Ramos (cell line): Measurements from ENCODE around the gene PRKAR2A.
"Not testable (repeated sequence)": the region's sequence is repeated elsewhere in the genome, so short reads cannot be mapped to it uniquely, and the experiment has no call there.

Experiments used
- in situ Hi-C: fragments of 300-500 bp; cut with MboI; formaldehyde crosslinking; loops from one replicate; pipeline ENCODE4 v1.14.3; 2022; ENCODE audit warnings: low sequenced_read_pairs; ENCODE audit not compliant: unreplicated experiment

Gene PRKAR2A

DNA sequence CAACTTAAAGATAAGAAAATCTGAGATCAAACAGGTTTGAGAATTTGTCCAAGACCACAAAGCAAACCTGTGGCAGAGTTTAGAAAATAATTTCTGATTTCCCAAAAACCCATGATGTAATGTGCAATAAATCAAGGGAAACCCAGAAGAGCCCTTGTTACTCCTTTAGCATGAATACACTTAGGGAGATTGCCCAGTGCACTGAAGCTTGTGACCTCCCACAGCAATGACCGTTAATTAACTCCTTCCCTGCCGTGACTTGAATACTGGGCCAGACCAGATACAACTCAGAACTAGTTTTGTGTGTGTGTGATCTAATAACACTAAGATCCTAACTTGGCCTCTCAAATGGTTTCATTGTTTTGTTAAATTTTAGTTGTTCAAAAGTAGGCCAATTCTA lies 2.5 kb downstream of the PRKAR2A start:
- in situ Hi-C loops = no loop called here

DNA sequence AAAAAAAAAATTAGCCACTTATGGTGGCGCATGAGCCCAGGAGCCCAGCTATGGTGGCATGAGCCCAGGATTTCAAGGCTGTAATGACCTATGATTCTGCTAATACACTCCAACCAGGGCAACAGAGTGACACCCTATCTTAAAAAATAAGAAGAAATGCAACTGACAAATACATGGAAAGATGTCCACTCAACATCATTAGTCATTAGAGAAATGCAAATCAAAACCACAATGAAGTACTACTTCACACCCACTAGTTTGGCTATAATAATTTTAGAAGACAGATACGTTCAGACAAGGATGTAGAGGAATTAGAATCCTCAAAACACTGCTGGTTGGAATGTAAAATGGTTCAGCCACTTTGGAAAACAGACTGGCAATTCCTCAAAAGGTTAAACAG lies 10.5 kb downstream of the PRKAR2A start:
- in situ Hi-C loops = no loop called here

DNA sequence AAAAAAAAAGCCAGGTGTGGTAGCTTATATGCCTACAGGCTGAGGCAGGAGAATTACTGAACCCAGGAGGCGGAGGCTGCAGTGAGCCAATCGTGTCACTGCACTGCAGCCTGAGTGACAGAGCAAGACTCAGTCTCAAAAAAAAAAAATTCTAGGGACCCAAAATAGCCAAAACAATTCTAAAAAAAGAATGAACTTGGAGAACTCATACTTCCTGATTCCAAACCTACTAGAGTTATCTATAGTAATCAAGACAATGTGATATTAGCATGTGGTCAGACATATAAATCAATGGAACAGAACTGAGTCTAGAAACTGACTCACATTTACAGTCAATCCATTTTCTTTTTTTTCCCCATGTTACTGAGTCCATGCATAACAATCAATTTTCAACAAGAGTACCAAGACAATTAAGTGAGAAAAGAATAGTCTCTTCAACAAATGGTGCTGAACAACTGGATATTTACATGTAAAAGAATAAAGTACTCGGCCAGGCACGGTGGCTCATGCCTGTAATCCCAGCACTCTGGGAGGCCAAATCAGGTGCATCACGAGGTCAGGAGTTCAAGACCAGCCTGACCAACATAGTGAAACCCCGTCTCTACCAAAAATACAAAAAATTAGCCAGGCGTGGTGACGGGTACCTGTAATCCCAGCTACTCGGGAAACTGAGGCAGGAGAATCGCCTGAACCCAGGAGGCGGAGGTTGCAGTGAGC lies 11.9 kb downstream of the PRKAR2A start:
- in situ Hi-C loops = no loop called here

DNA sequence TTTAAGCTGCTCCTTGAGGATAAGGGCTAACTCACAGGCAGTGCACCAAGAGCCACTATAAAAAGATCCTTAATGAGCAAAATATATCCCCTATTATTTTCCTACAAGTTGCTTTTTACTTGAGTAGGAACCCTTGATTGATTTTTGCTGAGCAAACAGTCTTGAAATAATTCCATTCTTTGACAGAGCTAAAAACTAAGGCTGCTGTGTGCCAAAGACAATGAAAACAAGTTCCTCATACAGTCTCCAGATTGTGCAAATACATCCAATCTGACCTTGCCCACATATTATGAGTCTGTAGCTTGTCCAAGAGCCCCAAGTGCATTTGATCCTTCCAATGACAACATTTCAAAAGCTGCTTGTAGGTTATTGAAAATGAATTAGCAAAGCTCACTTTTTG lies 15.0 kb downstream of the PRKAR2A start:
- in situ Hi-C loops = no loop called here

DNA sequence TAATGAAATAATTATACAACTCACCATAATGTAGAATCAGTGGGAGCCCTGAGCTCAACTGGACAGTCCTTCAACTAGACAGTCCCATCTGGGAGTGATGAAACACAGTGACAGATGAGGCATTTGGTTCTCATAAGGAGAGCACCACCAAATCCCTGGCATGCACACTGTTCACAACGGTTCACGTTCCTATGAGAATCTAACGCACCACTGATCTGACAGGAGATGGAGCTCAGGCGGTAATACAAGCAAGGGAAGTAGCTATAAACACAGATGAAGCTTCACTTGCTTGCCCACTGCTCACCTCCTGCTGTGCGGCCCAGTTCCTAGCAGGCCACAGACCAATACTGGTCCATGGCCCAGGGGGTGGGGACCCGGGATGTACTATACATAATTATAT lies 17.0 kb downstream of the PRKAR2A start:
- in situ Hi-C loops = no loop called here

DNA sequence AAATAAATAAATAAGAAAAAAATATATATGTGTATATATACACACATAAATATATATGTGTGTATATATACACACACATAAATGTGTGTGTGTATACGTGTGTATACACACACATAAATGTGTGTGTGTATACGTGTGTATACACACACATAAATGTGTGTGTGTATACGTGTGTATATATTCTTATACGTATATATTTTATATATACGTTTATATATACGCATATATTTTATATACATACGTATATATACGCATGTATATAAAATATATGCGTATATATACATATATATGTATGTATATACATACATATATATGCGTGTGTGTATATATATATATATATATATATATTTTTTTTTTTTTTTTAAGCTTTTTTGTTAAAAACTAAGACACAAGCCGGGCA lies 18.1 kb downstream of the PRKAR2A start:
- in situ Hi-C loops = not testable (repeated sequence)

DNA sequence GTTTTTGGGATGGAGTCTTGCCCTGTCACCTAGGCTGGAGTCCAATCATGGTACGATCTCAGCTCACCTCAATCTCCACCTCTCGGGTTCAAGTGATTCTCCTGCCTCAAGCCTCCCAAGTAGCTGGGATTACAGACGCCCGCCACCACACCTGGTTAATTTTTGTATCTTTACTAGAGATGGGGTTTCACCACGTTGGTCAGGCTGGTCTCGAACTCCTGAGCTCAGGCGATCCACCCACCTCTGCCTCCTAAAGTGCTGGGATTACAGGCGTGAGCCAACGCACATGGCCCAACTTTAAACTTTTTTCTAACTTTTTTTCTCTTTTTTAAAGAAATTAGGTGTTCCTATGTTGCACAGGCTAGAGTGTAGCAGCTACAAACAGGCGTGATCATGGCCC lies 19.8 kb downstream of the PRKAR2A start:
- in situ Hi-C loops = not testable (repeated sequence)

DNA sequence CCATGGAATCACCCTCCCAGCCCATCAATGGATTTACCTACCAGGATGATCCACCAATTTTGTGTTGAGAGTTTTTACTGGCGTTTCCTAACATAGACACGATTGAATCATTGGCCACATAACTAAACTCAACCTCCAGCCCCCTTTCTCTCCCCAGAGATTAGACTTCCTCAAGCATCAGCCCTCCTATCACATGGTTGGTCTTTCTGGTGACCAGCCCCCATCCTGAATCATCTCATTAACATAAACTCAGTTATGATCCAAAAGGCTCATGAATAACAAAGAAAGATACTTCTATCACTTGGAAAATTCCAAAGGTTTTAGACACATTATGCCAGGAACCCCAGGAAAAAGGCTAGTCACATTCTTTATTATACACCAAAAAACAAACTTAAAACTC lies 21.2 kb downstream of the PRKAR2A start:
- in situ Hi-C loops = no loop called here

DNA sequence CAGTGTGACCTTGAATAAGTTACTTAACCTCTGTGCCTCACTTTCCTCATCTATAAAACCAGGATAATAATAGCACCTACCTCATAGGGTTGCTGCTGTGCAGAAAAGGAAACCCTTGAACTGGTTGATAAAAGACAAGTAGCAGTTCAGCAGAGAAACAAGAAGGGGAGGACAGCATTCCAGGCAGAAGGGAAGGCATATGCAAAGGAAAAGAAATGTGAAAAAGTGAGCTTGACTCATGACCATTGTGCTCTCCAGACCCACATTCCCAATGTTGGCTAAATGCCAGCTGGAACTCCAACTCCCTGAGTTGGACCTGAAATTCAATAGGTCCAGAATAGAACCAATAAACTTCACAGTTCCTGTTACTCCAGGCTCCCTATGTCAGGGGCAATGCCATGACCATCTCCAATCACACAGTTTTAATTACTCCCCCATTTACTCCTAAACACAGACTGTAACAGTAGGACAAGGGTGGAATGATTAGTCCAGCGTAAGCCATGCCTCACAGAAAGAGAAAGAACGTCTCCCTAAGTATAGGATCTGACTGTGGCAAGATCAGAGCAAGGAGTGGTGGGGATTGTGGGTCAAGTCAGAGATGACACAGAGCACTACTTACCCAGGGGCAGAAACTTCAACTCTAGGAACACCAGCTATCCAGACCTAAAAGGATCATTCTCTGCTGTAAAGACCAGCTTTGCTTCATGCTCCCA lies 26.9 kb downstream of the PRKAR2A start:
- in situ Hi-C loops = no loop called here

DNA sequence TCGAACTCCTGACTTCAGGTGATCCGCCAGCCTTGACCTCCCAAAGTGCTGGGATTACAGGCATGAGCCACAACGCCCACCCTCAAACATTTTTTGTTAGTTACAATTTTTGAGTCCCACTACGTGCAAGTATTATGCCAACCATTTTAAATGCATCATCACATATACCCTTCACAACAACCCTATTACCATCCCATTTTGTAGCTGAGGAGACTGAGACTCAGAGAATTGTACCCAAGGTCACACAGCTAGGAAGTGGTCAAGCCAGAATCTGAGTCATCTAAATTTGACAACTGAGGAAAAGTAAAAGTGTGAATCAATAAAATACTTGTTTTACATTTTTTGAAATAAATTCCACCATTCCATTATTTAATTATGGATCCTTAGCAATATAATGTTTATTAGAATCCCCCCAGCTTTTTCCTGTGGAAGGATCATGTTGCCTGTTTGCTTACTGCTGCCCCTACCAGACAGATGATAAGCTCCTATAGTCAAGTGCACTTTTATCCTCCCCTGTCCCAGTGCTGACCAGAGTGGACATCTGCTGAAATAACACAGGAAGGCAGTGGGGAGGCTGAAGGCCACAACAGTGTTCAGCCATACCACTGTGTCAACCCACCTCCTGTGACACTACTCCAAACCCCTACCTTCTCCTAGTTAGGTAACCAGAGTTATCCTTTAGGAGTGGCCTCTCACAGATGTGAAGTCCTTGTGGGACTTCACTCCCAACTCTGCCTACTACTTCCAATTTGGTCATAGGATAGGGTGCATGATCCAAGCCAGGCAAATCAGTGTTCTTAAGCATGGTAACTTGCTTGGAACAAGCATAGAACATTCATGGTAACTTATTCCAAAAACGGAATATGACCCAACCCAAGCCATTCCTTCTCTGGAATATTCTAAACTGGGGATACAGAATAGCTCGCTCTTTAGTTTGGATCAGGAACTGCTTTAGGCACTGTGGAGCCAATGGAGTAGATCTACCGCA lies 28.1 kb downstream of the PRKAR2A start:
- in situ Hi-C loops = no loop called here

DNA sequence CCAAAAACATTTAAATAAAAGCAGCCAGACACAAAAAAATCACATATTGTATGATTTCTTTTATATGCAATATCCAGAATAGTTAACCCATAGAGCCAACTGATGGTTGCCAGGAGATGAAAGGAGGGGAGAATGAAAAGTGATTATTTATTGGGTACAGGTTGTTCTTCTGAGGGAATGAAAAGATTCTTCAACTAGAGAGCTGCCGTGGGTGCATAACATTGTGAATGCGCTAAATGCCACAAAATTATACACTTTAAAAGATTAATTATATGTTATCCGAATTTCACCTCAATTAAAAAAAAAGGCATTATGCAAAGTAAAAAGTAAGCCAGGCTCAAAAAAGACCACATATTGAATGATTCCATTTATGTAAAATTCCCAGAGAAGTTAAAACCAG lies 36.1 kb downstream of the PRKAR2A start:
- in situ Hi-C loops = no loop called here

DNA sequence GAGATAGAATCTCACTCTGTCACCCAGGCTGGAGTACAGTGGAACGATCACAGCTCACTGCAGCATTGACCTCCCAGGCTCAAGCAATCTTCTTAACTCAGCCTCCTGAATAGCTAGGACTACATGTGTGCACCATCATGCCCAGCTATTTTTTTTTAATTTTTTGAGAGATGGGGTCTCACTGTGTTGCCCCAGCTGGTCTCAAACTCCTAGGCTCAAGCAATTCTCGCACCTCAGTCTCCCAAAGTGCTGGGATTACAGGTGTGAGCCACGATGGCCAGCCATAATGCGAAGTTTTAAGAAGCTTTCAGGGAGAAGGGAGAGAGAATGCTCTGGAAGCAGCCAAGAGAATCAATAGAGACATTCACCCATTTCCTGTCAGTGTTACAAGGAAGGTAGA lies 42.7 kb downstream of the PRKAR2A start:
- in situ Hi-C loops = no loop called here

DNA sequence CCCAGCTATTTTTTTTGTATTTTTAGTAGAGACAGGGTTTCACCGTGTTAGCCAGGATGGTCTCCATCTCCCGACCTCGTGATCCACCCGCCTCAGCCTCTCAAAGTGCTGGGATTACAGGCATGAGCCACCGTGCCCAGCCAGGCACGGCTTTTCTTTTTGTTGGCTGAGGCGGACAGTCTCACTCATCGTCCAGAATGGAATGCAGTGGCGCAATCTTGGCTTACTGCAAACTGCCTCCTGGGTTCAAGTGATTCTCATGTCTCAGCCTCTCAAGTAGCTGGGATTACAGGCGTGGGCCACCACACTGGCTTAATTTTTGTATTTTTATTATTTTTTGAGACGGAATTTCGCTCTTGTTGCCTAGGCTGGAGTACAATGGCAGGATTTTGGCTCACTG lies 46.8 kb downstream of the PRKAR2A start:
- in situ Hi-C loops = not testable (repeated sequence)

DNA sequence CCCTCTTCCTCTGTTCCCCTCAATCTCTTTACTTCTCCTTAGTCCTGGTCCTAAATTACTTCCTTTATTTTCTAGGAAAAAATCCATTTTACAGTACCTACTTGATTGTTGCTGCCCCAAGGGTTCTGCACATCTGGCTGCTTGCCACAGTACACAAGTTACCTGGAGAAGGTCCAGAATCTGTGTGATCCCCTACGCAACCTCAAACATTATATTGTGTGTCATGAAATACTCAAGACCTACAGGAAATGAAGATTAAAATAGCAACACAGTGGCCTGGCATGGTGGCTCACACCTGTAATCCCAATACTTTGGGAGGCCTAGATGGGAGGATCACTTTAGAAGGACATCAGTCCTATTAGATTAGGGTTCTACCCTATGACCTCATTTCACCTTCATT lies 48.7 kb downstream of the PRKAR2A start:
- in situ Hi-C loops = no loop called here

DNA sequence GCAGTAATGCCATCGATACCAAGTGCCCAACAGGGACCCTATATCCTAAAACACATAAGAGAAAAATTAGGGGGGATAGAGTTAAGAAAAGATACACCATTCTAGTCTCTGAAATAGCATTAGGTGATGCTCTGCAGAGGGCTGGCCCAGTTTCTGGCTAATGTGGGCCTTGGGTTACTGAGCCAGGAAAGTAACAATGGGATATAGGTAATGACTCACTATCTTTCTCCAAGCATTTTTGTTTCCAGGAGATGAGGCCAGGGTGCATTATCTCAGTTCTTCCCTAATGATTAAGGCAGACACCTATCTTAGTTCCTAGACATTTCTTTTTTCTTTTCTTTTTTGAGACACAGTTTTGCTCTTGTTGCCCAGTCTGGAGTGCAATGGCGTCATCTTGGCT lies 50.0 kb downstream of the PRKAR2A start:
- in situ Hi-C loops = no loop called here

DNA sequence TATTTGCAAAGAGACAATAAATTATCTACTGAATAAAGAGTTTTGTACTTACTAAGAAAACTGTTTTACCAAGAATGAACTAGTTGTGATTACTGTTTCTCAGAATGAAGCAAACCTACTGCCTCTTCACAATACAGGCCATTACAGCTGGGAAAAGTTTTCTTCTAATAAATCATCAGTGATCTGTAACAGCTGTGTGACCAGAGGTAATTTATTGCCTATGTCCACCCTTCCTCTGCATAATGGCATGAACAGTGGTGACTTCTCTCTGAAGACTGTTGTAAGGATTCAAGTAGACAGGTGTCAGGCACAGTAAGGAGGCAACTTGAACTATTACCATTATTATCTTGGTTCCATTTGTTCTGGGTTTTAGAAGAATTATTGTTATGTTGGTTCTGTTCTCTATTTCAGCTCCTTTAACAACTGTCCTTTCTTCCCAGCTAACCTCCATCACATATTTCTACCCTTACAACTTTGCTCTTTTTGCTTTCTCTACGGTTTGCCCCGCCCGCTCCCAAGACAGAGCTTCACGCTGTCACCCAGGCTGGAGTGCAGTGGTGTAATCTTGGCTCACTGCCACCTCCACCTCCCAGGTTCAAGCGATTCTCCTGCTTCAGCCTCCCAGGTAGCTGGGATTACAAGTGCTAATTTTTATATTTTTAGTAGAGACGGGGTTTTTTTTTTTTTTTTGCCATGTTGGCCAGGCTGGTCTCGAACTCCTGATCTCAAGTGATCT lies 51.5 kb downstream of the PRKAR2A start:
- in situ Hi-C loops = no loop called here

DNA sequence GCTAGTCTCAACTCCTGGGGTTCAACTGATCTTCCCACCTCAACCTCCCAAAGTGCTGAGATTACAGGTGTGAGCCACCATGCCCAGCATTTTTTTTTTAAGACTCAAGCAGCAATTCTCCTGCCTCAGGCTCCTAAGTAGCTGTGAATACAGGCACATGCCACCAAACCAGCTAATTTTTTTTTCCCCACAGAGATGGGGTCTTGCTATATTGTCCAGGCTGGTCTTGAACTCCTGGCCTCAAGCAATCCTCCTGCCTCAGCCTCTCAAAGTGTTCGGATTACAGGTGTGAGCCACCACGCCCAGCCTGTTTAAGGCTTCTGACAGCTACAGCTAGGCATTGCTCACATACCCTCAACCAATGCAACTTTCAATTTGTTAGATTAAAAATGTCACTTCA lies 54.2 kb downstream of the PRKAR2A start:
- in situ Hi-C loops = not testable (repeated sequence)

DNA sequence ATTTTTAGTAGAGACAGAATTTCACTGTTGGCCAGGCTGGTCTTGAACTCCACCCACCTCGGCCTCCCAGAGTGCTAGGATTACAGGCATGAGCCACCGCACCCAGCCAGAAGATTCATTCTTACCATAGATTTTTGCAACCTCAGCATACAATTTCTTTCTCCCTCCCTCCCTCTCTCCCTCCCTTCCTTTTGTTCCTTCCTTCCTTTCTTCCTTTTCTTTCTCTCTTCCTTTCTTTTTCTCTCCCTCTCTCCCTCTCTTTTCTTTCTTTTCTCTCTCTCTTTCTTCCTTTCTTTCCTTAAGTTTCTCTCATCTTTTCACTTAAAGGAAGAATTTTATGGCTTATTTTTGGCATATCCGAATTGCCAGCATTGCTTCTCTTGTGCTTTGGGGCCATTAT lies 58.0 kb downstream of the PRKAR2A start:
- in situ Hi-C loops = no loop called here

DNA sequence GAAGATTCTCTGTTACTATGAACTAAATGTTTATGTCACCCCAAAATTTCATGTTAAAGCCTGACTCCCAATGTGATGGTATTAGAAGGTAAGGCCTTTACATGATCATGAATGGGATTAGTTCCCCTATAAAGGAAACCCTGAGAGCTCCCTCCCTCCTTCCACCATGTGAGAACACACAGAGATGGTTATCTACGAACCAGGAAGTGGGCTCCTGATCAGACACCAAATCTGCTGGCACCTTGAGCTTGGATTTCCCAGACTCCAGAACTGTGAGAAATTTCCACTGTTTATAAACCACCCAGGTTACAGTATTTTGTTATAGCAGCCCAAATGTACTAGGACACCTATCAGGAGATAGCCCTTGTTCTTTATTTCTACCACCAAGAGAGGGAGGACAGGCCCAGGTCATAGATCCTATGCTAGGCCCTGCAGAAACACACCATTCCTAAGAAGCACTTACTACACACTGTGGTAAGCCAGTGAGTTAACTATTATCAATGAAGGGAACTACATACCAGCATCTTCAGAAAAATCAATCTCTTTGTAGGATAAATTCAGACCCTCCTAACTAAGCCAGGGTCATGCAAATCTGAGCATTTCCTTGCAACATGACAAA lies 59.0 kb downstream of the PRKAR2A start:
- in situ Hi-C loops = no loop called here
